ENCODE results near the gene EXOSC9.

EXOSC9 gene

DNA sequence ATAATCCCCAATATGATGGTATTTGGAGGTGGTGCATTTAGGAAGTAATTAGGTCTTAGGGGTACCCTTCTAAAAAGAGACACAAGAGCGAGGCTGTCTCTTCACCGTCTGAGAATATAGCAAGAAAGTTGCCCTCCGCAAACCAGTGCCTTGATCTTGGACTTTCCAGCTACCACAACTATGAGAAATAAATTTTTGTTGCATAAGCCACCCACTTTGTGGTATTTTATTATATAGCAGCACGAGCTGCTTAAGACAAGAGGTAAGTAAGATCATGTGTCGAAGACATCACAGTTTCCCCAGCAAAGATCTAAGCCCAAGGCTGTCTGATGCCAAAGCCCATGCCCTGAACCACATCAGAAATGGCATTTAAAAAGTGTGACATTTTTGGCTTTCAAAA, 9.6 kb upstream of the EXOSC9 start:
- H4K91ac ChIP-seq (ENCODE audit: low read depth, low read length, poor library complexity): no peak overlapping the region
- H3K36me3 ChIP-seq (replicated peaks in 1 of 2; ENCODE audit: control insufficient read depth in 2 of 2, insufficient read depth in 2 of 2, low read length in 2 of 2): no peaks in the 10 kb centered on the region
- WGBS, 2 donors (ENCODE audit: extremely low coverage in 2 of 2, insufficient read length in 2 of 2, insufficient replicate concordance in 1 of 2): no CpG with 5 or more reads among the region's 5 CpGs
- no peak overlapping the region for H2BK5ac ChIP-seq (ENCODE audit: low read length)
- no peak overlapping the region for H3K23ac ChIP-seq (ENCODE audit: low read depth, low read length, poor library complexity)
- H3K27ac ChIP-seq (replicated peaks; ENCODE audit: low read length): no peak overlapping the region
- H2BK12ac ChIP-seq (ENCODE audit: low read length): no peak overlapping the region
- no peak overlapping the region for H2AFZ ChIP-seq (ENCODE audit: low read length)
- no peak overlapping the region for H3K4ac ChIP-seq (ENCODE audit: low read length)
- DNase-seq (ENCODE audit: low spot score): no peak
- no peak overlapping the region for H2BK120ac ChIP-seq (ENCODE audit: low read depth, low read length)
- H4K8ac ChIP-seq (ENCODE audit: low read depth, low read length): no peak overlapping the region
- no peak overlapping the region for H2BK15ac ChIP-seq (ENCODE audit: low read length)
- H3K27me3 ChIP-seq (ENCODE audit: control insufficient read depth in 3 of 3, insufficient read depth in 3 of 3, low read depth in 1 of 3, low read length in 3 of 3): peaks cover 0 to 3% (median 0%) of the 10 kb centered on the region in 3 experiments
- H3K79me1 ChIP-seq (ENCODE audit: low read depth, low read length): no peaks in the 10 kb centered on the region
- H3K4me3 ChIP-seq (ENCODE audit: low read length in 2 of 2): no peak overlapping the region
- no peaks in the 10 kb centered on the region for H3K9me3 ChIP-seq (replicated peaks in 1 of 2; ENCODE audit: control insufficient read depth in 2 of 2, insufficient read depth in 1 of 2, low read depth in 1 of 2, low read length in 2 of 2)
- no peak overlapping the region for H2AK5ac ChIP-seq (ENCODE audit: low read depth, low read length)
- H3K9ac ChIP-seq (ENCODE audit: low read depth, low read length, poor library complexity): no peak overlapping the region
- no peak overlapping the region for H3K14ac ChIP-seq (ENCODE audit: low read length)
- H3K4me1 ChIP-seq (ENCODE audit: control insufficient read depth in 2 of 2, insufficient read depth in 1 of 2, low read depth in 1 of 2, low read length in 2 of 2): peaks cover 4 to 8% of the 10 kb centered on the region in 2 donors
- H3K18ac ChIP-seq (ENCODE audit: low read length): no peak overlapping the region
- no peak overlapping the region for H3K4me2 ChIP-seq (ENCODE audit: insufficient read depth, low read length, poor library complexity, severe bottlenecking)

DNA sequence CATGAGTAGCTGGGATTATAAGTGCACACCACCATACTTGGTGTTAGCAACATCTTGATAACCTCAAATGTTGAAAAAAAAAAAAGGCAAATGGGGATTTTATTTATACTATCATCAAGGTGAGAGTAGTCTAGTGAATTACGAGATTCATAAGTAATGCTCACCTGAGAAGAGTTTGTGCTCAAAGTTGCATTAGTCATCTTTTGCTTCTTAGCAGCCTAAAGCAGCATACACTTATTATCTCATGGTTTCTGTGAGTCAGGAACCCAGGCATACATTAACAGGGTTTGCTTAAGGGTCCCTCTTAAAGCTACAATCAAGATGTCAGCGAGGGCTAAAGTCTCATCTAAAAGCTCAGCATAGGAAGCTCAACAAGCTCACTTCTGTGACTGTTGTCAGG, 8.2 kb upstream of the EXOSC9 start:
- Histone ChIP-seq H3K14ac (ENCODE audit: low read length) (no peak overlapping the region), H2AFZ (ENCODE audit: low read length) (no peak overlapping the region), H3K79me1 (ENCODE audit: low read depth, low read length) (no peaks in the 10 kb centered on the region), H3K4me1 (ENCODE audit: control insufficient read depth in 2 of 2, insufficient read depth in 1 of 2, low read depth in 1 of 2, low read length in 2 of 2) (peaks cover 4 to 6% of the 10 kb centered on the region in 2 donors), H2BK120ac (ENCODE audit: low read depth, low read length) (no peak overlapping the region), H2BK5ac (ENCODE audit: low read length) (no peak overlapping the region), H3K9ac (ENCODE audit: low read depth, low read length, poor library complexity) (no peak overlapping the region), H3K4me3 (ENCODE audit: low read length in 2 of 2) (no peak overlapping the region), H3K18ac (ENCODE audit: low read length) (no peak overlapping the region), H3K4ac (ENCODE audit: low read length) (no peak overlapping the region), H2AK5ac (ENCODE audit: low read depth, low read length) (no peak overlapping the region), H3K23ac (ENCODE audit: low read depth, low read length, poor library complexity) (no peak overlapping the region), H3K27ac (replicated peaks; ENCODE audit: low read length) (no peak overlapping the region), H4K8ac (ENCODE audit: low read depth, low read length) (no peak overlapping the region), H4K91ac (ENCODE audit: low read depth, low read length, poor library complexity) (no peak overlapping the region), H2BK15ac (ENCODE audit: low read length) (no peak overlapping the region), H3K9me3 (replicated peaks in 1 of 2; ENCODE audit: control insufficient read depth in 2 of 2, insufficient read depth in 1 of 2, low read depth in 1 of 2, low read length in 2 of 2) (no peaks in the 10 kb centered on the region), H3K36me3 (replicated peaks in 1 of 2; ENCODE audit: control insufficient read depth in 2 of 2, insufficient read depth in 2 of 2, low read length in 2 of 2) (no peaks in the 10 kb centered on the region), H2BK12ac (ENCODE audit: low read length) (no peak overlapping the region), H3K4me2 (ENCODE audit: insufficient read depth, low read length, poor library complexity, severe bottlenecking) (no peak overlapping the region), H3K27me3 (ENCODE audit: control insufficient read depth in 3 of 3, insufficient read depth in 3 of 3, low read depth in 1 of 3, low read length in 3 of 3) (peaks cover 0 to 3% (median 0%) of the 10 kb centered on the region in 3 experiments)
- no CpG with 5 or more reads among the region's 2 CpGs for WGBS, 2 donors (ENCODE audit: extremely low coverage in 2 of 2, insufficient read length in 2 of 2, insufficient replicate concordance in 1 of 2)
- no peak for DNase-seq (ENCODE audit: low spot score)

DNA sequence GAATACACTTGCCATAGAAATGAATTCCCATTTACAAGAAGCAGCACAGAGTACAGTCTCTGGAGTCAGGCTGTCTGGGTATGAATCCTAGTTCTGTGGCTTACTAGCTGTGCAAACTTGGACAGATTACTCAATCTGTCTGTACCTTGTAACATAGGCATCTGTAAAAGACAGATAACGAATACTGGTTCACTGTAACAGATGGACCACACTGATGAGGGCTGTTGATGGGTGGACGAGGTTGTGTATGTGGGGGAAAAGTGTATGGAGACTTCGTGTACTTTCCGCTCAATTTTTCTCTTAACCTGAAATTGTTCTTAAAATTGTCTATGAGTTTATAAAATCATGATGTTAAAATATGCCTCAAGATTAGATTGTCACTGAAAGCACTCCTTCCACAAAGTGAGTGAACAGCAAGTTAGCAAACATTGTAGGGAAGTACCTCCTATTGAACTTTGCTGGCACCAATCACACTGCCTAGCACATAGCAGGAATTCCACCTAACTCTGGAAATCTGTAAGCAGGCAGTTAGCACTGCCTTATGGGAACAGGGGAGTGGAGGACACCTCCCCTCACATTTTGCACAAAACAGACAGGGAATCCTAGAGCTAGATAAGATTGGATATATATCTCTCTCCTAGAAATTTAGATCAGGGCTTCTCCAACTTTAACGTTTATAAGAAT, 6.5 kb upstream of the EXOSC9 start:
- Histone ChIP-seq H3K36me3 (replicated peaks in 1 of 2; ENCODE audit: control insufficient read depth in 2 of 2, insufficient read depth in 2 of 2, low read length in 2 of 2) (no peaks in the 10 kb centered on the region), H3K18ac (ENCODE audit: low read length) (no peak overlapping the region), H3K27ac (replicated peaks; ENCODE audit: low read length) (no peak overlapping the region), H3K27me3 (ENCODE audit: control insufficient read depth in 3 of 3, insufficient read depth in 3 of 3, low read depth in 1 of 3, low read length in 3 of 3) (peaks cover 0 to 3% (median 0%) of the 10 kb centered on the region in 3 experiments), H2AK5ac (ENCODE audit: low read depth, low read length) (no peak overlapping the region), H3K4me3 (ENCODE audit: low read length in 2 of 2) (no peak overlapping the region), H3K4me2 (ENCODE audit: insufficient read depth, low read length, poor library complexity, severe bottlenecking) (no peak overlapping the region), H2BK12ac (ENCODE audit: low read length) (no peak overlapping the region), H3K4ac (ENCODE audit: low read length) (no peak overlapping the region), H3K9me3 (replicated peaks in 1 of 2; ENCODE audit: control insufficient read depth in 2 of 2, insufficient read depth in 1 of 2, low read depth in 1 of 2, low read length in 2 of 2) (no peaks in the 10 kb centered on the region), H2BK5ac (ENCODE audit: low read length) (no peak overlapping the region), H2AFZ (ENCODE audit: low read length) (peak overlapping the region; percentile 12), H3K9ac (ENCODE audit: low read depth, low read length, poor library complexity) (no peak overlapping the region), H4K91ac (ENCODE audit: low read depth, low read length, poor library complexity) (no peak overlapping the region), H3K4me1 (ENCODE audit: control insufficient read depth in 2 of 2, insufficient read depth in 1 of 2, low read depth in 1 of 2, low read length in 2 of 2) (peaks cover 4 to 5% of the 10 kb centered on the region in 2 donors), H3K79me1 (ENCODE audit: low read depth, low read length) (no peaks in the 10 kb centered on the region), H3K23ac (ENCODE audit: low read depth, low read length, poor library complexity) (no peak overlapping the region), H4K8ac (ENCODE audit: low read depth, low read length) (no peak overlapping the region), H3K14ac (ENCODE audit: low read length) (no peak overlapping the region), H2BK15ac (ENCODE audit: low read length) (no peak overlapping the region), H2BK120ac (ENCODE audit: low read depth, low read length) (no peak overlapping the region)
- no CpG with 5 or more reads among the region's 5 CpGs for WGBS, 2 donors (ENCODE audit: extremely low coverage in 2 of 2, insufficient read length in 2 of 2, insufficient replicate concordance in 1 of 2)
- DNase-seq (ENCODE audit: low spot score): no peak

DNA sequence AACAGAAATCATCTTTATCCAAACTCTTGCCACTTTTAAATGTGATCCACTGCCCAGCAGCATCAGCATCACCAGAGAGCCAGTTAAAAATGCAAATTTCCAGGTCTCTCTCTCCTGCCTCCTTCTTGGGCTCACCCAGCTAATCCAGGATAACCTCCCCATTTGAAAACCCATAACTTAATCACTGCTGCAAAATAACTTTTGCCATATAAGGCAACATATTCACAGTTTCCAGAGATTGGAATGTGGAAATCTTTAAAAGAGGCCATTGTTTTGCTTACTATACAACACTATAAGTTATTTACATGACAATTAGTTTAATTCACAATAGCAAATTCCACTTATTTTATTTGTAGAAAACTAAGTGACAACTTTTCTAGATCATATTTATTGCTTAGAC, 4.8 kb upstream of the EXOSC9 start:
- no peak overlapping the region for H4K8ac ChIP-seq (ENCODE audit: low read depth, low read length)
- no peaks in the 10 kb centered on the region for H3K79me1 ChIP-seq (ENCODE audit: low read depth, low read length)
- H3K27me3 ChIP-seq (ENCODE audit: control insufficient read depth in 3 of 3, insufficient read depth in 3 of 3, low read depth in 1 of 3, low read length in 3 of 3): no peaks in the 10 kb centered on the region
- no peak overlapping the region for H3K4me3 ChIP-seq (ENCODE audit: low read length in 2 of 2)
- H3K4me1 ChIP-seq (ENCODE audit: control insufficient read depth in 2 of 2, insufficient read depth in 1 of 2, low read depth in 1 of 2, low read length in 2 of 2): peaks cover 4 to 9% of the 10 kb centered on the region in 2 donors
- no peak overlapping the region for H3K27ac ChIP-seq (replicated peaks; ENCODE audit: low read length)
- no peak for DNase-seq (ENCODE audit: low spot score)
- no peak overlapping the region for H4K91ac ChIP-seq (ENCODE audit: low read depth, low read length, poor library complexity)
- no peak overlapping the region for H3K23ac ChIP-seq (ENCODE audit: low read depth, low read length, poor library complexity)
- H3K18ac ChIP-seq (ENCODE audit: low read length): no peak overlapping the region
- H3K36me3 ChIP-seq (replicated peaks in 1 of 2; ENCODE audit: control insufficient read depth in 2 of 2, insufficient read depth in 2 of 2, low read length in 2 of 2): no peaks in the 10 kb centered on the region
- H2BK12ac ChIP-seq (ENCODE audit: low read length): no peak overlapping the region
- H2BK120ac ChIP-seq (ENCODE audit: low read depth, low read length): no peak overlapping the region
- no peak overlapping the region for H3K4ac ChIP-seq (ENCODE audit: low read length)
- H2AFZ ChIP-seq (ENCODE audit: low read length): peak overlapping the region; percentile 5
- H3K14ac ChIP-seq (ENCODE audit: low read length): no peak overlapping the region
- no peak overlapping the region for H2AK5ac ChIP-seq (ENCODE audit: low read depth, low read length)
- no peak overlapping the region for H2BK15ac ChIP-seq (ENCODE audit: low read length)
- H2BK5ac ChIP-seq (ENCODE audit: low read length): no peak overlapping the region
- no peaks in the 10 kb centered on the region for H3K9me3 ChIP-seq (replicated peaks in 1 of 2; ENCODE audit: control insufficient read depth in 2 of 2, insufficient read depth in 1 of 2, low read depth in 1 of 2, low read length in 2 of 2)
- no peak overlapping the region for H3K9ac ChIP-seq (ENCODE audit: low read depth, low read length, poor library complexity)
- no peak overlapping the region for H3K4me2 ChIP-seq (ENCODE audit: insufficient read depth, low read length, poor library complexity, severe bottlenecking)
